DOHH2 (cell line): ENCODE measurements around the gene TTBK2.
A peak's percentile ranks its signal among the peaks of the same experiment; 100 is the strongest.

ENCODE experiments used
- H3F3A ChIP-seq: fragments of 200-600 bp; sonication (generic), shearing (Covaris generic); 2 replicates; pipeline ENCODE4 v1.6.0; 2016; ENCODE audit warnings: antibody characterized with exemption, mild to moderate bottlenecking; ENCODE audit not compliant: control insufficient read depth, insufficient read depth
- H3K27ac ChIP-seq: fragments of 200-600 bp; sonication (generic); 2 replicates; pipeline ENCODE4 v1.5.1; 2014; ENCODE audit warnings: low read depth, mild to moderate bottlenecking, low read length, moderate library complexity
- H3K27me3 ChIP-seq: fragments of 200-600 bp; sonication (generic); 2 replicates; pipeline ENCODE4 v1.6.1; 2014; ENCODE audit warnings: mild to moderate bottlenecking, low read length, mixed read lengths; ENCODE audit not compliant: control insufficient read depth
- H3K36me3 ChIP-seq: fragments of 200-600 bp; sonication (generic); 2 replicates; pipeline ENCODE4 v1.6.1; 2014; ENCODE audit warnings: mild to moderate bottlenecking, low read length, moderate library complexity, mixed read lengths; ENCODE audit not compliant: control insufficient read depth
- H3K4me1 ChIP-seq: fragments of 200-600 bp; sonication (generic); 2 replicates; pipeline ENCODE4 v1.6.1; 2014; ENCODE audit warnings: mild to moderate bottlenecking, low read length, mixed read lengths; ENCODE audit not compliant: control insufficient read depth
- H3K4me2 ChIP-seq: fragments of 200-600 bp; sonication (generic); 2 replicates; pipeline ENCODE4 v1.6.0; 2014; ENCODE audit warnings: mild to moderate bottlenecking, low read length, moderate library complexity
- H3K4me3 ChIP-seq: fragments of 200-600 bp; sonication (generic); 2 replicates; pipeline ENCODE4 v1.5.1; 2014; ENCODE audit warnings: mild to moderate bottlenecking, low read length, mixed read lengths
- H3K79me2 ChIP-seq: fragments of 200-600 bp; sonication (generic); 2 replicates; pipeline ENCODE4 v1.6.1; 2014; ENCODE audit warnings: mild to moderate bottlenecking, low read length, mixed read lengths; ENCODE audit not compliant: control insufficient read depth
- H3K9me2 ChIP-seq: fragments of 200-600 bp; sonication (generic); replicated peaks from 2 replicates; pipeline ENCODE4 v1.6.1; 2014; ENCODE audit warnings: mild to moderate bottlenecking, low read length, mixed read lengths; ENCODE audit not compliant: control insufficient read depth
- H3K9me3 ChIP-seq: fragments of 200-600 bp; sonication (generic); 2 replicates; pipeline ENCODE4 v1.6.1; 2014; ENCODE audit warnings: antibody characterized with exemption, low read length, mixed read lengths; ENCODE audit not compliant: control insufficient read depth, insufficient read depth
- H4K20me1 ChIP-seq: fragments of 200-600 bp; sonication (generic); 2 replicates; pipeline ENCODE4 v1.6.0; 2014; ENCODE audit warnings: low read depth, mild to moderate bottlenecking, antibody characterized with exemption, low read length, moderate library complexity; ENCODE audit not compliant: control insufficient read depth, insufficient read depth
- CTCF ChIP-seq: fragments of 200-600 bp; sonication (generic); IDR thresholded peaks from one replicate; pipeline ENCODE4 v1.5.1; 2014; ENCODE audit warnings: antibody characterized with exemption, mild to moderate bottlenecking, low read depth, low read length; ENCODE audit not compliant: poor library complexity, severe bottlenecking
- EZH2phosphoT487 ChIP-seq: fragments of 200-600 bp; sonication (generic); IDR thresholded peaks from 2 replicates; pipeline ENCODE4 v1.6.1; 2017; ENCODE audit warnings: borderline replicate concordance, mild to moderate bottlenecking, antibody characterized with exemption, low read length, moderate library complexity, mixed read lengths

Gene TTBK2

DNA sequence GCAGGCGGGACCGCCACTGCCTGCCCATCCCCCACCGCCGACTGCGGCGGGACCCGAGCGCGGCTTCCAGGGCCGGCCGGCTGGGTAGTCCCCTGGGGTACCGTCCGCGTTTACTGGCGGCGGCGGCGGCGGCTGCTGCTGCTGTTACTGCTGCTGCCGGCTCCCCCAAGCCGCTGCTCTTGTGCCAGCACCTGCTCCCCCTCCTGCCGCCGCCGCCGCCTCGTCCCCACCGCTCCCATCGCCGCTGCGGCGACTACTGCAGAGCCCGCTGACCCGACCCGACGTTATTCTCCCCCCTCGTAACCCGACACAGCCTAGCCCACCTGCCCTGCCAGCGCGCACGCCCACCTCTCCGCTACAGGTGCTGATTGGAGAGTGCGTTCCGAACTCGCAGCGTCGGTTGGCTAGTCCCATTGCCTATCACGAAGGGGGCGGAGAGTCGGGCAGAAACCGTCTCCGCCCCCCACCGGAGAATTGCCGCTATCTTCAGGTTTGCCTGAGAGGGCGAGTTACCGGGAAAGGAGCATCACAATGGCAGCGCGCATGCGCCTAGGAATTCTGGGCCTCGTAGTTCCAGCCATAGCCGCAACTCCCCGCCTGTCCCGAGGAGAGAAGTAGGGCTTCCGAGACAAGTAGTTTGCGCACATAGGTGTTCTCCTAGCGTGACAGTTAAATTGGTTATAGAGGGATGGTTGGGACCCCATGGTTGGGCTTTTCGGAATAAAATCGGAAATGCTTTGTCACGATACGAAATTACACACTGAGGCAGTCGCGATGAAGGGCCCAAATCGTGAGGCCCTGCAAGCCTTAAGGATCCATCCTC lies at the start of gene TTBK2:
Gene TTBK2, minus strand, starts transcription at position 260 of the 823 bp plus-strand sequence. CDS start 42,161 bp downstream, outside the sequence.
- Histone ChIP-seq H3F3A (peaks cover 14% of the 10 kb centered on the region), H3K4me2 (peak within 1 kb of the TSS; percentile 100), H3K4me1 (peaks cover 53% of the 10 kb centered on the region), H3K27ac (peak within 1 kb of the TSS; percentile 40), H3K36me3 (no peaks in the 10 kb centered on the region), H3K79me2 (peaks cover 48% of the 10 kb centered on the region), H4K20me1 (0 out of 2 replicates have a peak, but pooled peaks cover 6% of the 10 kb centered on the region), H3K27me3 (no peaks in the 10 kb centered on the region), H3K9me2 (no peaks in the 10 kb centered on the region), H3K4me3 (peak within 1 kb of the TSS; percentile 99), H3K9me3 (no peaks in the 10 kb centered on the region)
- TF ChIP-seq CTCF: no peak
- no peak for TF ChIP-seq EZH2phosphoT487

DNA sequence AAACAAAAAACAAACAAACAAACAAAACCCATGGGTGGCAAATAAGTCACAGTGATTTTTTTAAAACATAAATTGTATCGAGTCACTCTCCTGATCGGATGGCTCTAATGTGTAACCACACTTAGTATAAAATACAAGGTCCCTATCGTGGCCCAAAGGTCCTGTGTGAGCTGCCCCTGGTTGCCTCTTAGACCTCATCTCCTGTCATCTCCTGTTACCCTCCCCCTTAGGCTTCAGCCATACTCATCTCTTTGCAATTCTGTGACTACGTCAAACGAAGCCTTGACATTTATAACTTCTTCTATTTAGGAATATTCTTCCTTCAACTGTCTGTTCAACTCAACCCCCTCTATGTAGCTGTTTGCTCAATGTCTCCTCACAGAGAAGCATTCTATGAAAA lies 43.9 kb upstream of the TTBK2 start:
- H3K4me1 ChIP-seq: no peaks in the 10 kb centered on the region
- H3K27ac ChIP-seq: no peak overlapping the region
- no peak overlapping the region for H3K4me3 ChIP-seq
- H3F3A ChIP-seq: no peaks in the 10 kb centered on the region
- H3K27me3 ChIP-seq: no peaks in the 10 kb centered on the region
- no peak for TF ChIP-seq EZH2phosphoT487
- no peak for TF ChIP-seq CTCF
- H3K9me2 ChIP-seq: no peaks in the 10 kb centered on the region
- no peaks in the 10 kb centered on the region for H3K79me2 ChIP-seq
- H3K9me3 ChIP-seq: no peaks in the 10 kb centered on the region
- no peak overlapping the region for H3K4me2 ChIP-seq
- peaks cover 38% of the 10 kb centered on the region for H3K36me3 ChIP-seq
- no peaks in the 10 kb centered on the region for H4K20me1 ChIP-seq

- no peak for TF ChIP-seq CTCF
- TF ChIP-seq EZH2phosphoT487: no peak
- Histone ChIP-seq H3K79me2 (no peaks in the 10 kb centered on the region), H3K9me2 (no peaks in the 10 kb centered on the region), H3K9me3 (no peaks in the 10 kb centered on the region), H4K20me1 (no peaks in the 10 kb centered on the region), H3K27ac (no peak overlapping the region), H3K27me3 (no peaks in the 10 kb centered on the region), H3K4me2 (no peak overlapping the region), H3K36me3 (peaks cover 53% of the 10 kb centered on the region), H3K4me3 (no peak overlapping the region), H3K4me1 (no peaks in the 10 kb centered on the region), H3F3A (no peaks in the 10 kb centered on the region)
Observed at GRCh38 chr15:42955518-42955917, 34.9 kb upstream of the TTBK2 start.
